PC-9 (cell line): ENCODE measurements around the gene RELL1. TPM values are rescaled to one million over a fixed set of nuclear protein-coding genes. Genes with fewer than 3 reads are reported as not detected.

ENCODE experiments used
- BruUV-seq: library from RNA; stranded (reverse); fragments of 400-500 nt; replicated peaks from 2 replicates; lab custom pipeline; 2021; lab: Mats Ljungman, UMichigan
- CTCF ChIA-PET: fragments of 300-600 bp; sonication (Branson Sonifier 250); formaldehyde crosslinking; loops from one replicate; lab custom pipeline; 2022; ENCODE audit warnings: antibody characterized with exemption; lab: Charles Lee
- POLR2A ChIA-PET: fragments of 300-600 bp; sonication (Branson Sonifier 250); formaldehyde crosslinking; loops from one replicate; lab custom pipeline; 2022; ENCODE audit warnings: antibody characterized with exemption; ENCODE audit not compliant: unreplicated experiment; lab: Charles Lee
- DNase-seq, 2 experiments: peaks; one replicate each; pipeline versions ENCODE4 v3.0.0 to v3.0.0-alpha.2; 2015 to 2022; ENCODE audit warnings: mixed read lengths in 1 of 2
- H2AFZ ChIP-seq: fragments of 200-600 bp; sonication (generic); 2 replicates; pipeline ENCODE4 v1.8.1; 2017; ENCODE audit warnings: antibody characterized with exemption
- H3F3A ChIP-seq: fragments of 200-600 bp; sonication (generic); 2 replicates; pipeline ENCODE4 v1.8.1; 2017; ENCODE audit warnings: antibody characterized with exemption, mild to moderate bottlenecking, low read depth; ENCODE audit not compliant: insufficient read depth
- H3K27ac ChIP-seq: fragments of 200-600 bp; sonication (generic); 2 replicates; pipeline ENCODE4 v1.6.1; 2016; ENCODE audit warnings: mixed run types
- H3K27me3 ChIP-seq: fragments of 200-600 bp; sonication (generic); 2 replicates; pipeline ENCODE4 v1.6.1; 2016; ENCODE audit warnings: low read depth, mixed run types; ENCODE audit not compliant: insufficient read depth
- H3K36me3 ChIP-seq: fragments of 200-600 bp; sonication (generic); 2 replicates; pipeline ENCODE4 v1.6.1; 2016; ENCODE audit warnings: low read depth, mixed run types
- H3K4me1 ChIP-seq: fragments of 200-600 bp; sonication (generic); replicated peaks from 2 replicates; pipeline ENCODE4 v1.6.1; 2016; ENCODE audit warnings: mixed run types; ENCODE audit not compliant: insufficient read depth
- H3K4me2 ChIP-seq: fragments of 200-600 bp; sonication (generic); 2 replicates; pipeline ENCODE4 v1.6.1; 2017; ENCODE audit warnings: mixed run types
- H3K4me3 ChIP-seq: fragments of 200-600 bp; sonication (generic); 2 replicates; pipeline ENCODE4 v1.6.1; 2016; ENCODE audit warnings: mixed run types
- H3K79me2 ChIP-seq: fragments of 200-600 bp; sonication (generic); 2 replicates; pipeline ENCODE4 v1.6.1; 2017; ENCODE audit warnings: low read depth, mixed run types
- H3K9me2 ChIP-seq: fragments of 200-600 bp; sonication (generic); 2 replicates; pipeline ENCODE4 v1.8.1; 2017; ENCODE audit warnings: mild to moderate bottlenecking; ENCODE audit not compliant: insufficient read depth
- H3K9me3 ChIP-seq: fragments of 200-600 bp; sonication (generic); 2 replicates; pipeline ENCODE4 v1.8.1; 2016; ENCODE audit warnings: low read depth; ENCODE audit not compliant: insufficient read depth
- H4K20me1 ChIP-seq: fragments of 200-600 bp; sonication (generic); 2 replicates; pipeline ENCODE4 v1.8.1; 2017; ENCODE audit not compliant: insufficient read depth
- EZH2 ChIP-seq: fragments of 200-600 bp; sonication (generic); IDR thresholded peaks from 2 replicates; pipeline ENCODE4 v1.8.0; 2017; ENCODE audit warnings: antibody characterized with exemption, low read depth
- intact Hi-C: fragments of 100-400 bp; cut with micrococcal nuclease; formaldehyde crosslinking; loops from one replicate; pipeline ENCODE4 v1.10.0; 2022; ENCODE audit not compliant: unreplicated experiment
- total RNA-seq: library from RNA; stranded (reverse); gene quantifications from 2 replicates; pipeline ENCODE4 v1.2.3, GENCODE V29; 2021
- TF ChIP-seq, protein P1 (sequence below): fragments of 200-600 bp; sonication (generic); conservative IDR thresholded peaks from 2 replicates; pipeline ENCODE4 v1.6.1; 2017; ENCODE audit warnings: mixed run types, antibody characterized with exemption, mild to moderate bottlenecking, moderate library complexity

Gene RELL1
- total RNA-seq, 1 experiment from 2014 or later = 18.5 TPM

DNA sequence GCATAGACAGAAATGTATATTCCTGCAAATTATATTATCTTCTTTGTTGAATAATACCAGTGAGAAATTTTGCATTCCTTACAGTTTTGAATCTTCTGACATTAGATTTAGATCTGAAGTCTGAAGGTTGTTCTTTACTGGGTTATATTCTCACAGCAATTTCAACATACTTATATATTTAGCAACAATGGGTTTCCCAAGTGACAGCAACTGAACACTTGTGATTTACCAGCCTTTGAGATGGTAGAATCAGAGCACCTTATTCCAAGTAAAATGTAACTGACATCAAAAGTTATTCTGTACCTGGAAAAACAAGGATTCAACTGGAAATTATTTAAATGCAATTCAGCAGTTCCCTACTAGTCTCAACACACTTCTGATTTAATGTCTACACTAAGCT lies 66.0 kb downstream of the RELL1 start:
- no peak for TF ChIP-seq EZH2
- TF ChIP-seq, protein P1, sequence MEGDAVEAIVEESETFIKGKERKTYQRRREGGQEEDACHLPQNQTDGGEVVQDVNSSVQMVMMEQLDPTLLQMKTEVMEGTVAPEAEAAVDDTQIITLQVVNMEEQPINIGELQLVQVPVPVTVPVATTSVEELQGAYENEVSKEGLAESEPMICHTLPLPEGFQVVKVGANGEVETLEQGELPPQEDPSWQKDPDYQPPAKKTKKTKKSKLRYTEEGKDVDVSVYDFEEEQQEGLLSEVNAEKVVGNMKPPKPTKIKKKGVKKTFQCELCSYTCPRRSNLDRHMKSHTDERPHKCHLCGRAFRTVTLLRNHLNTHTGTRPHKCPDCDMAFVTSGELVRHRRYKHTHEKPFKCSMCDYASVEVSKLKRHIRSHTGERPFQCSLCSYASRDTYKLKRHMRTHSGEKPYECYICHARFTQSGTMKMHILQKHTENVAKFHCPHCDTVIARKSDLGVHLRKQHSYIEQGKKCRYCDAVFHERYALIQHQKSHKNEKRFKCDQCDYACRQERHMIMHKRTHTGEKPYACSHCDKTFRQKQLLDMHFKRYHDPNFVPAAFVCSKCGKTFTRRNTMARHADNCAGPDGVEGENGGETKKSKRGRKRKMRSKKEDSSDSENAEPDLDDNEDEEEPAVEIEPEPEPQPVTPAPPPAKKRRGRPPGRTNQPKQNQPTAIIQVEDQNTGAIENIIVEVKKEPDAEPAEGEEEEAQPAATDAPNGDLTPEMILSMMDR = no peak
- no peaks in the 10 kb centered on the region for H3K36me3 ChIP-seq
- BruUV-seq = no TSS peak
- no peaks in the 10 kb centered on the region for H3K9me2 ChIP-seq
- no peaks in the 10 kb centered on the region for H3K4me1 ChIP-seq
- no peak overlapping the region for H3K4me3 ChIP-seq
- H3K27me3 ChIP-seq = no peaks in the 10 kb centered on the region
- no peak overlapping the region for H3K27ac ChIP-seq
- ChIA-PET POLR2A (interaction anchor here (0.6 to 0.7 kb wide), 2 partner anchors 109 to 372 kb away, joined by 3 to 4 read pairs; no protein-coding TSS in a partner anchor), CTCF (no interaction called here)
- no peak overlapping the region for H3K4me2 ChIP-seq
- H2AFZ ChIP-seq = no peak overlapping the region
- H3K79me2 ChIP-seq = no peaks in the 10 kb centered on the region
- intact Hi-C loops = no loop called here
- no peak for DNase-seq
- H3K9me3 ChIP-seq = no peaks in the 10 kb centered on the region
- no peaks in the 10 kb centered on the region for H3F3A ChIP-seq
- no peaks in the 10 kb centered on the region for H4K20me1 ChIP-seq

DNA sequence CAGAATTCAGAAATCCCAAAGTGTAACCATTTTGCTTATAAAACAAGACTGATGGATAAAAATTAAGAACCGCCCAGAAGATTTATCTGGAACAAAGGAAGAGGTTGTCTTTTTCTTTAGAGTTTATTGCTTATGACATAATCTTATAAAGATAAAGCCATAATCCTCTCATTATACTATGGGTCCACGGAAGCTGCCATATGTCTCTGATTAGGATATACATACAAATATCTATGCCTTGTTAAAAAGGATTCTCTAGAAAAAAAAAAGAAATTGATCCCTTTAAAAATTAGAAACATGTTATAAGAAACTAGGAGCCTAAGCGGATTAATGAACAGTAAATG lies 70.5 kb downstream of the RELL1 start:
- Histone ChIP-seq H3F3A (no peaks in the 10 kb centered on the region), H3K4me2 (no peak overlapping the region)
- POLR2A ChIA-PET = no interaction called here

DNA sequence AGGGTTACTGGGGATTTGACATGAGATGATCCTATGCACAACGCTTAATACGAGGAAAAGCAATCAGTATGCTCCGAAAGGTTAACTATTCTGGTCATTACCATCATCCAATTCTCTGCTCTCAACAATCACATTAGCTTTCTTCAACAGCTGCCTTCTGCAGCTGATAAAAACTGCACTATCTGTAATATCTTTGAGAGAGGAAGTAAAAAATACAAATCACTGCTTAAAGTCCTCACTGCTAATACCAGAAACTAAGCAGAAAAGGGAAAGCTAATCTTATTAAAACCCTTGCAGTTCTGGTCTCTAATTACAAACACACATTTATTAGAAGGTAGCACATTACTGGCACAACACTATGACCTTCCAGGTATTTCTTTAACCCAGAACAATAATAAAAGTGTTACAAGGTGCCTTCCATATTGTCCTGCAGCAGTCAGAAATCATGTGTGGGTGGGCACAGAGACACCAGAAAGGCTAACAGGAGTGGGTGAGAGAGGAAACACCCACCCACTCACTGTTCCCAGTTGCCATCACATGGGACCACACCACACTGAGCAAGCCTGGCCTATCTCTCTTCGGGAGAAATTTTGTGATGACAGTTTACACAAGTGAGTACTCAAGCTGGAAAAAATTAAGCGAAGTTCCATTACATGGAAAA lies 71.0 kb downstream of the RELL1 start:
- H3K9me3 ChIP-seq = no peaks in the 10 kb centered on the region
- H3K4me2 ChIP-seq = no peak overlapping the region
- intact Hi-C loops = no loop called here
- no peaks in the 10 kb centered on the region for H4K20me1 ChIP-seq
- no peaks in the 10 kb centered on the region for H3K79me2 ChIP-seq
- no peak for DNase-seq
- no peaks in the 10 kb centered on the region for H3K9me2 ChIP-seq
- no peaks in the 10 kb centered on the region for H3K36me3 ChIP-seq
- no peaks in the 10 kb centered on the region for H3K4me1 ChIP-seq
- H3K27me3 ChIP-seq = no peaks in the 10 kb centered on the region
- BruUV-seq = no TSS peak
- H3K27ac ChIP-seq = no peak overlapping the region
- no peaks in the 10 kb centered on the region for H3F3A ChIP-seq
- TF ChIP-seq, protein P1 = no peak
- no peak for TF ChIP-seq EZH2
- CTCF ChIA-PET = no interaction called here
- H3K4me3 ChIP-seq = no peak overlapping the region
- H2AFZ ChIP-seq = no peak overlapping the region
- POLR2A ChIA-PET = no interaction called here

More for the DNA sequence above, 70.5 kb downstream of the RELL1 start:
- Histone ChIP-seq H3K27me3 (no peaks in the 10 kb centered on the region), H3K36me3 (no peaks in the 10 kb centered on the region), H2AFZ (no peak overlapping the region), H3K4me3 (no peak overlapping the region), H3K27ac (no peak overlapping the region), H3K4me1 (no peaks in the 10 kb centered on the region), H4K20me1 (no peaks in the 10 kb centered on the region), H3K9me3 (no peaks in the 10 kb centered on the region), H3K79me2 (no peaks in the 10 kb centered on the region), H3K9me2 (no peaks in the 10 kb centered on the region)
- CTCF ChIA-PET = no interaction called here
- intact Hi-C loops = no loop called here
- no peak for DNase-seq
- no peak for TF ChIP-seq EZH2
- TF ChIP-seq, protein P1 = no peak
- no TSS peak for BruUV-seq
